ENCODE data around the gene HYDIN. TPM values are rescaled to one million over a fixed set of nuclear protein-coding genes. Genes with fewer than 3 reads are reported as not detected.

Gene HYDIN
- total and polyA plus RNA-seq, 4 donors = 2.4 to 43.3 (median 18.9) TPM

- H3K36me3 ChIP-seq (ENCODE audit: control insufficient read depth in 4 of 4, insufficient read depth in 4 of 4, low read length in 4 of 4) = peaks cover 0 to 25% (median 8%) of the 10 kb centered on the region in 4 donors
- H3K4me1 ChIP-seq (ENCODE audit: control insufficient read depth in 5 of 5, insufficient read depth in 5 of 5, low read length in 5 of 5) = peaks cover 0 to 4% (median 2%) of the 10 kb centered on the region in 5 donors
- WGBS, 2 donors = 88 to 92% methylated on average over 18 of the region's 18 CpGs
- no peak overlapping the region for H3K9ac ChIP-seq (ENCODE audit: insufficient read depth in 1 of 2, low read length in 2 of 2)
- DNase-seq (peak; percentile 83 to 84 (median 83)), ATAC-seq (ENCODE audit: insufficient read depth, low FRiP score) (no peak)
- no peaks in the 10 kb centered on the region for H3K27me3 ChIP-seq (ENCODE audit: control insufficient read depth in 3 of 3, insufficient read depth in 3 of 3, low read length in 2 of 3)
- no peaks in the 10 kb centered on the region for H3K9me3 ChIP-seq (ENCODE audit: control insufficient read depth in 4 of 4, insufficient read depth in 3 of 4, low read length in 3 of 4)
- H3K4me3 ChIP-seq = no peak overlapping the region
- TF ChIP-seq CTCF (IDR thresholded peaks at IDR 0.05; ENCODE audit: control extremely low read depth, extremely low read depth) = no peak
- H3K27ac ChIP-seq (ENCODE audit: low read depth in 1 of 2, low read length in 1 of 2) = no peak overlapping the region
These were observed 441.6 kb downstream of the HYDIN start for GRCh38 chr16:70788668-70789594.

GRCh38 chr16:70786020-70786755, 444.3 kb downstream of the HYDIN start:
- TF ChIP-seq CTCF (IDR thresholded peaks at IDR 0.05; ENCODE audit: control extremely low read depth, extremely low read depth) = no peak
- Histone ChIP-seq H3K36me3 (ENCODE audit: control insufficient read depth in 4 of 4, insufficient read depth in 4 of 4, low read length in 4 of 4) (peaks cover 10 to 50% (median 26%) of the 10 kb centered on the region in 4 donors), H3K4me1 (ENCODE audit: control insufficient read depth in 5 of 5, insufficient read depth in 5 of 5, low read length in 5 of 5) (peaks cover 0 to 4% (median 2%) of the 10 kb centered on the region in 5 donors), H3K9ac (ENCODE audit: insufficient read depth in 1 of 2, low read length in 2 of 2) (no peak overlapping the region), H3K9me3 (ENCODE audit: control insufficient read depth in 4 of 4, insufficient read depth in 3 of 4, low read length in 3 of 4) (no peaks in the 10 kb centered on the region), H3K4me3 (no peak overlapping the region), H3K27me3 (ENCODE audit: control insufficient read depth in 3 of 3, insufficient read depth in 3 of 3, low read length in 2 of 3) (no peaks in the 10 kb centered on the region), H3K27ac (ENCODE audit: low read depth in 1 of 2, low read length in 1 of 2) (no peak overlapping the region)
- ATAC-seq (ENCODE audit: insufficient read depth, low FRiP score) (no peak), DNase-seq (no peak)
- 86 to 91% methylated on average over 19 of the region's 19 CpGs for WGBS, 2 donors

- DNase-seq (no peak), ATAC-seq (ENCODE audit: insufficient read depth, low FRiP score) (no peak)
- Histone ChIP-seq H3K27ac (ENCODE audit: low read depth in 1 of 2, low read length in 1 of 2) (no peak overlapping the region), H3K9me3 (ENCODE audit: control insufficient read depth in 4 of 4, insufficient read depth in 3 of 4, low read length in 3 of 4) (no peaks in the 10 kb centered on the region), H3K36me3 (ENCODE audit: control insufficient read depth in 4 of 4, insufficient read depth in 4 of 4, low read length in 4 of 4) (peaks cover 11 to 57% (median 30%) of the 10 kb centered on the region in 4 donors), H3K4me1 (ENCODE audit: control insufficient read depth in 5 of 5, insufficient read depth in 5 of 5, low read length in 5 of 5) (peaks cover 0 to 4% (median 0%) of the 10 kb centered on the region in 5 donors), H3K4me3 (no peak overlapping the region), H3K9ac (ENCODE audit: insufficient read depth in 1 of 2, low read length in 2 of 2) (no peak overlapping the region), H3K27me3 (ENCODE audit: control insufficient read depth in 3 of 3, insufficient read depth in 3 of 3, low read length in 2 of 3) (no peaks in the 10 kb centered on the region)
- no peak for TF ChIP-seq CTCF (IDR thresholded peaks at IDR 0.05; ENCODE audit: control extremely low read depth, extremely low read depth)
- 92 to 93% methylated on average over 21 of the region's 21 CpGs for WGBS, 2 donors
These were observed 445.6 kb downstream of the HYDIN start for GRCh38 chr16:70784692-70785555.
